Endothelial cell (in vitro differentiated cells): ENCODE measurements around the gene ERP27. TPM values are rescaled to one million over a fixed set of nuclear protein-coding genes. Genes with fewer than 3 reads are reported as not detected.

Experiments used
- DNase-seq: peaks from one replicate; pipeline ENCODE4 v3.0.0; 2021; ENCODE audit warnings: low spot score
- H3K27ac Mint-ChIP-seq: one replicate; pipeline ENCODE4 v1.8.0; 2021; ENCODE audit warnings: mixed read lengths, inconsistent platforms; ENCODE audit not compliant: unreplicated experiment
- H3K27me3 Mint-ChIP-seq: one replicate; pipeline ENCODE4 v1.8.0; 2021; ENCODE audit warnings: mild to moderate bottlenecking, moderate library complexity, mixed read lengths, inconsistent platforms; ENCODE audit not compliant: unreplicated experiment
- H3K36me3 Mint-ChIP-seq: one replicate; pipeline ENCODE4 v1.8.0; 2021; ENCODE audit warnings: mild to moderate bottlenecking, low read depth, mixed read lengths, inconsistent platforms; ENCODE audit not compliant: unreplicated experiment
- H3K4me1 Mint-ChIP-seq: one replicate; pipeline ENCODE4 v1.8.0; 2021; ENCODE audit warnings: mild to moderate bottlenecking, mixed read lengths, inconsistent platforms; ENCODE audit not compliant: unreplicated experiment
- H3K4me3 Mint-ChIP-seq: one replicate; pipeline ENCODE4 v1.8.0; 2021; ENCODE audit warnings: mild to moderate bottlenecking, mixed read lengths, inconsistent platforms; ENCODE audit not compliant: unreplicated experiment
- H3K9me3 Mint-ChIP-seq: one replicate; pipeline ENCODE4 v1.8.0; 2021; ENCODE audit warnings: mixed read lengths, inconsistent platforms; ENCODE audit not compliant: unreplicated experiment
- CTCF ChIP-seq: fragments of 200-600 bp; sonication (generic); IDR thresholded peaks from one replicate; pipeline ENCODE4 v1.5.0; 2021; ENCODE audit warnings: antibody characterized with exemption; ENCODE audit not compliant: unreplicated experiment
- total RNA-seq: library from RNA; stranded (reverse); fragmentation: NEBNext Ultra II Directional; extraction: Animal tissue kit (Norgen Biotek cat#: 25700); gene quantifications from one replicate; pipeline ENCODE4 v1.2.1, GENCODE V29; 2021; ENCODE audit not compliant: unreplicated experiment

Gene ERP27
- total RNA-seq, 1 donor from 2014 or later = 0.46 TPM

DNA sequence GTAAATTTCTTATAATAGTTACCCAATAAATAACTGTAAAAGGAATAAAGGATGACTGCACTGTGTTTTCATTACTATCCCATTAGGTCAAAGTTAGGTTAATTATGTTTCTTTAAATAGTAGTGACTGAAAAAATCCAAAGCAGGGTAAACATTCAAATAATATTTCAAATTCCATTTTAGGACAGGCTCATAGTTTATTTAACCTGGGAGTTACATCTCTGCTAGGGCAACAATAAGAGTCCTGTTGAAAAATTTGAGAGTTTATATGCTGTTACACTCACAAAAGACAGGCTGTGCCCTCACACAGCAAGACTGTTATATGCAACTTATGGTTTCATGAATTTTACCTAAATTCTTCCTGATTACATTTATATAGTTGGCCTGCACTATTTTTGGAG is 8.0 kb downstream of the ERP27 start:
- DNase-seq = no peak
- H3K27ac Mint-ChIP-seq = no peak overlapping the region
- no peaks in the 10 kb centered on the region for H3K27me3 Mint-ChIP-seq
- no peak for TF ChIP-seq CTCF
- H3K4me1 Mint-ChIP-seq = peaks cover 6% of the 10 kb centered on the region
- H3K9me3 Mint-ChIP-seq = no peaks in the 10 kb centered on the region
- H3K4me3 Mint-ChIP-seq = no peak overlapping the region
- H3K36me3 Mint-ChIP-seq = no peaks in the 10 kb centered on the region

- H3K27me3 Mint-ChIP-seq = no peaks in the 10 kb centered on the region
- H3K4me3 Mint-ChIP-seq = no peak overlapping the region
- TF ChIP-seq CTCF = no peak
- no peak for DNase-seq
- peak overlapping the region; percentile 31 for H3K27ac Mint-ChIP-seq
- H3K36me3 Mint-ChIP-seq = no peaks in the 10 kb centered on the region
- H3K9me3 Mint-ChIP-seq = no peaks in the 10 kb centered on the region
- H3K4me1 Mint-ChIP-seq = peaks cover 6% of the 10 kb centered on the region
Measured at GRCh38 chr12:14928931-14929330, 9.4 kb downstream of the ERP27 start.

GRCh38 chr12:14927267-14927666 is 11.1 kb downstream of the ERP27 start:
- H3K4me1 Mint-ChIP-seq = peaks cover 6% of the 10 kb centered on the region
- DNase-seq = no peak
- H3K9me3 Mint-ChIP-seq = no peaks in the 10 kb centered on the region
- H3K27ac Mint-ChIP-seq = no peak overlapping the region
- no peak for TF ChIP-seq CTCF
- H3K27me3 Mint-ChIP-seq = no peaks in the 10 kb centered on the region
- H3K4me3 Mint-ChIP-seq = no peak overlapping the region
- no peaks in the 10 kb centered on the region for H3K36me3 Mint-ChIP-seq

- no peaks in the 10 kb centered on the region for H3K27me3 Mint-ChIP-seq
- H3K9me3 Mint-ChIP-seq = no peaks in the 10 kb centered on the region
- no peak overlapping the region for H3K4me3 Mint-ChIP-seq
- H3K4me1 Mint-ChIP-seq = peaks cover 6% of the 10 kb centered on the region
- H3K27ac Mint-ChIP-seq = no peak overlapping the region
- H3K36me3 Mint-ChIP-seq = no peaks in the 10 kb centered on the region
- DNase-seq = no peak
- TF ChIP-seq CTCF = no peak
Measured at GRCh38 chr12:14924541-14924940, 13.8 kb downstream of the ERP27 start.

DNA sequence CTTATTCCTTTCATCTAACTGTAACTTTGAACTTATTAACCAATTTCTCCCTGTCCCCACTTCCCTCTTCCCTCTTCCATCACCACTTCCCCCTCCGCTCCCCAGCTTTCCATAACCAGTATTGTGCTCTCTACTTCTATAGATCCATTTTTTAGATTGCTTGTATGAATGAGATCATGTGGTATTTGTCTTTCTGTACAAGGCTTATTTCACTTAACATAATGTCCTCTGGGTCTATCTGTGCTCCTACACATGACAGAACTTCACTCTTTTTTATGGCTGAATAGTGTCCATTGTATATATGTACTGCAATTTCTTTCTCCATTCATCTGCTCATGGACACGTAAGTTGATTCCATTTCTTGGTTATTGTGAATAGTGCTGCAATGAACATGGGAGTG is 14.4 kb downstream of the ERP27 start:
- Mint-ChIP-seq H3K9me3 (no peaks in the 10 kb centered on the region), H3K36me3 (no peaks in the 10 kb centered on the region), H3K27me3 (no peaks in the 10 kb centered on the region), H3K4me3 (no peak overlapping the region), H3K27ac (no peak overlapping the region), H3K4me1 (peaks cover 2% of the 10 kb centered on the region)
- TF ChIP-seq CTCF = no peak
- DNase-seq = no peak
